ENCODE data around the gene RALGPS1.
A peak's percentile ranks its signal among the peaks of the same experiment; 100 is the strongest.
"Not testable (repeated sequence)": the region's sequence is repeated elsewhere in the genome, so short reads cannot be mapped to it uniquely, and the experiment has no call there.

RALGPS1 gene

DNA sequence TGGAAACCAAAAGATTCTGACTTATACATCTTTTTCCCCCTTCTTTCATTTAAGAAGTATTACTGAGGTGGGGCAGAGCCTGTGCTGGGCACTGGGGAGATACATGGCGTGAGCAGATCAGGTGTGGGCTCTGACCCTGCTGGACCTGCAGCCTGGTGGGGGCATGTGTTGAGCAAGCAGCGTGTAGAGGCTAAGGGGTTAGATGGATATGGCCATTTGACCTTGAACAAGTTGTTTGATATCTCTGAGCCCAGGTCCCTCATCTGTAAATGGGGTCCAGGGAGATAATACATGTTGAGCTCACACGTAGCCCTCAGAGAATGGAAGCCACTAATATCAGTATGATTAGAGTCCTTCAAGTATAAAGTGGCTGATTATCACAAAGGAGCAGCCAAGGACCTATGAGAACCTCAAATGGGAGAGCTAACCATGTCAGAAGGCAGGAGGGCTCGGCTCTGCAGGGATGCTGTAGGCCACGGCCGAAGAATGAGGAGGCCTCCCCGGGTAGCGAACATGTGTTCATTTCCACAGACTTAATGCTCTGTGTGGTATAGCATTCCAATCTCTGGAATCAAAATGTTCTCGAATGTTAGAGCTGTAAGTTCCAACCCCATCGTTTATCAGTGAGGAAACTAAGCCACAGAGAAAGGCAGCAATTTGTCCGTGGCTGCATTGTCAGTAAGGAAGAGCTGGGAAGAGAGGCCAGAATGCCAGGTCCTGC, 223.2 kb downstream of the RALGPS1 start:
- no peak for DNase-seq (ENCODE audit: low read depth)

DNA sequence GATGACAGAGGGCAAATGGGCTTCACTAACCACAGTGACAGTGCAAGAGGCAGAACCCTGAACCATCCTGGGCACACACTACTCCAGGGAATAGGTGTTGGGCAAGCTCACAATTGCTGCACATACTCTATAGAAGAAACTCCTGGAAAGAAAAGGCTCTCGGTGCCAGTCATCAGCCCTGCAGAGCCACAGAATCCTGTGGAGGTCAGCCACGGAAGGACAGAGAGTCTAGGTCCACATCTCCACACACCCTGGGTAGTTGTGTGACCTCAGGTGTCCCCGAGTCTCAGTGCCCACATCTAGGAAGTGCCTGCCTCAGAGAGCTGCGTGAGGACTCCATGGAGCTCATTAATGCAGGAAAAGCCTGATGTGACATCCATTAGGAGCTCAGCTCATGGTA, 223.9 kb downstream of the RALGPS1 start:
- DNase-seq (ENCODE audit: low read depth): no peak

DNA sequence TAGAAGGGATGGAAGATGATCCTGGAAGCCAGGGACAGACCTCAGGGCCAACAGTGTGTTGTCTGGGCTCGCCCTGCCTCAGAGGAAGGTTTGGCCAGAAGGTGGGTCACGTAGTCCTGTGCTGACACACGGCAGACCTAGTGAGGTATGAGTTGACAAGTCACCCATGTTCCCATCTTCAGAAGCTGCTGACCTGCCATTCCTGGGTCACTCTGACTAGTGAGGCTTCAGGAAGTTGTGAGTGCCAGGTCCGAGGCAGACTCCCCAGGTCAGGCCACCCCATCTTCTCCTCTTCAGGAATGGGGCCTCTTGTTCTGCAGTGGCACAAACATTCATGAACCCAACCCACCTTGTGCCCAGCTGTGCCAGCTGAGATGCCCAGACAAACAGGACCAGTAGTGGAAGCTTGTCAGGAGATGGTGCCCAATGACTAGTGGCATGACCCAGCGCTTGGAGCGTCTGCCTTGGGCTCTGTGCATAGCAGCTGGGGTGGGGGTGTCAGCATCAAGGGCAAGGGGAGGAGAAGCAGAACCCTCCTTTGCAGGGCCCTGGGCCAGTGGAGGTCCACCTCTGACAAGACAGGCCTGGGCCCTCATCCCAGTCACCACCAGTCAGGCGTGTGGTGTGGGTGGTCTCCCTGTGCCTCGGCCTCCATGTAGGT, 224.6 kb downstream of the RALGPS1 start:
- no peak for DNase-seq (ENCODE audit: low read depth)

DNA sequence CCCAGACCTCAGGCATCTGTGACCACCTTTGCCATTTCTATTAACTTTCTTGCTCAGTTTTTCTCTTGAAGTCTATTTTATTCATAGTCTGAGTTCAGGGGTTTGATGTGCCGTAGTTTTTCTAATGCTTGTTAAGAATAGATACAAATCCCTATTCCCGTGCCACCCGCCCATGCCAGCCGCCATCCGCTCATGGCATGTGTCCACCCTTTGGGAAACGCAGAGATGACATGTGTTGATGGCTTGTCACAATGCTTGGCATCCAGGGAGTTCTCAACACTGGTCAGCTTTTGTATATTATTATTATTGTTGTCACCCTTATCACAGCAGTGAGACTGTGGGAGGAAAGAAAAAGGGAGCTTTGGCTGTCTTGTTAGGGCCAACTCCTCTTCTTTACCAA, 225.2 kb downstream of the RALGPS1 start:
- no peak for DNase-seq (ENCODE audit: low read depth)

DNA sequence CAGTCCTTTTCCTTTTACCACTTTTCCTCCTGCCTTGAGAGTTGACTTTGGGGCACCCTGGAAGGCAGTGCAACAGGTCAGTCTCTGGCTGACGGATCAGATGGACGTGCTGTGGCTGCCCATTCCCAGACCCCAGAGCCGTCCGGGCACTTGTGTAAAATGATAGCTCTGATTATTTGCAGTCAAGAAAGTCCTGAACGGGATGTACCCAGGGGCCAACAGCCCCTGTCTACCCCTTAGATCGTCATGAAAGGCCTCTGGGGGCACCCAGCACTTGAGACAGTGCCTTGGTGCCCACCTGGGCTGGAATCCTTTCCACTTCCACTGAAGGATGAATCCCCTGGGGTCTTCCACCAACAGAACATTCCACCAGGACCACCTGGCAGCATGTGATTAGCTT, 225.6 kb downstream of the RALGPS1 start:
- no peak for DNase-seq (ENCODE audit: low read depth)

DNA sequence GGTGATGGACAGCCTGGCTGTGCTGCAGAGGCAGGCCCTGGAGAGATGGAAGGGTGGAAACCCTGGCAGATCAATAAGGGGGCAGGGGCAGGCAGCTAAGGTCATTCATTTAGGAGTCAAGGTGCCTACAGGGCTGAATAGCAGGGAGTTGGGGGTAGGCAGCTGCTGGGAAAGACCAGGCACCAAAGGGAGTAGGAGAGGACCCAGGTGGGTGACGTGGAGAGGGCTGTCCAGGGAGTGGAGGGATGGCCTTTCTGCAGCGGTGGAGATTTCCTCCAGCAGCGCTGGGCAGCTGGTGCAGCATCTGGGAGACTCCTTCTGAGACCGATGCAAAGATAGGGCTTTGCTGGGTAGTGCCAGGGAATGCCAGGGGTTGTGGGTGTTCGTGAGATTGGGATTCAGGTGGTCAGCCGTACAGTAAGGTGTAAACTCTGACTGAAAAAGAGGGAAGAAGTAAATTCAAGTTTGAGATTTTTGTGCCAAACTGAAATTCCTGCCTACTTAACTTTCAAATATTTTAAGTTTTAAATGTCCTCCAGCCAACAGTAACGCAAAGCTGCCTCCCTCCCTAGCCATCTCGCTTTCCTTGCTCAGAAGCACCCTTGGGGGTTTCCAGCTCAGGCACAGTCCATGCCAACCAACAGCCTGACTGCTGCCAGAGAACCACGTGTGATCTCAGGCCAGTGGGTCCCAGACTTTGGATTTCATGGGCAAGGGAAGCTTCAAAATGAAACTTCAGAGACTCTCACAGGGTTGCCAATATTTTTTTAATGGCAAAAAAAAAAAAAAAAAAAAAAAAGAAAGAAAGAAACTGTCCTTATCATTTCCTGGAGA, 226.5 kb downstream of the RALGPS1 start:
- DNase-seq (ENCODE audit: low read depth): no peak

DNA sequence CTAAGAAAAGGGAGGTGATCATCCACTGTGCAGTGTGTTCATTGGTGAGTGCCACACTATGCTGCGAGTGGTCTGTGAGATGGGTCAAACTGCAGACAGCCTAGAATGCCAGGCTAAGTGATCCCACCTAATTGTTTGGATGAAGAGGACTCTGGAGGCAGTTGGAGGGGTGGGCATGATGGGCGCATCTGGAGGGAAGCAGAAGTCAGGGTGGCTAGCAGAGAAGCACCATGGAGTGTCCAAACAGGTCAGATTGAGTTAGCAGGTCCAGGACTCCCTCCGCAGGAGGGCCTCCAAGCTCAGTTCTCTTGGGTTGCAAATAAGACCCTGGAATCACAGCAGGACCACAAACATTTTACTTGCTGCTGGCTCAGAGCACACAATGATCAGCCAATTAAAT, 227.7 kb downstream of the RALGPS1 start:
- no peak for DNase-seq (ENCODE audit: low read depth)

DNA sequence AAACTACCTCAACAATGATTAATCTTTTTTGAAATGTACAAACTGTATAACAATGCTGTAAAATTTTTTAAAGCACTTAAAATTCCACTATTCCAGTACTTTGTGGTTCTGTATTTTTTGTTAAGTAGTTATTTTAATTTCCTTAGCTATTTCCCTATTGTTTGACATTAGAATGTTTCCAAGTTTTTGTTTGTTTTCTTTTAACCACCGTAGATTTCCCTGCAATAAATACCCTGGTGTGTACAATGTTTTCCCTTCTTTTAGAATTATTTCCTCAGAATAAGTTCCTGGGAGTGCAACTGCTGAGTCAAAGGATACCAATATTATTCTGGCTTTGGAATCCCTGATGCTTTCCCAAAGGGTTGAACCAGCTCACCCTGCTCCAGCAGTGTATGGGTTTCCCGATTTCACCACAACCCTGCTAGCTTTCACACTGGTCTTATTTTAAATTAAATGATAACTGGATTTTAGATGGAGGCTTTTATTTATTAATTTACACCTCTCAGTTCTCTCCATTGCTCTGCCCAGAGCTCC, 228.4 kb downstream of the RALGPS1 start:
- no peak for DNase-seq (ENCODE audit: low read depth)

DNA sequence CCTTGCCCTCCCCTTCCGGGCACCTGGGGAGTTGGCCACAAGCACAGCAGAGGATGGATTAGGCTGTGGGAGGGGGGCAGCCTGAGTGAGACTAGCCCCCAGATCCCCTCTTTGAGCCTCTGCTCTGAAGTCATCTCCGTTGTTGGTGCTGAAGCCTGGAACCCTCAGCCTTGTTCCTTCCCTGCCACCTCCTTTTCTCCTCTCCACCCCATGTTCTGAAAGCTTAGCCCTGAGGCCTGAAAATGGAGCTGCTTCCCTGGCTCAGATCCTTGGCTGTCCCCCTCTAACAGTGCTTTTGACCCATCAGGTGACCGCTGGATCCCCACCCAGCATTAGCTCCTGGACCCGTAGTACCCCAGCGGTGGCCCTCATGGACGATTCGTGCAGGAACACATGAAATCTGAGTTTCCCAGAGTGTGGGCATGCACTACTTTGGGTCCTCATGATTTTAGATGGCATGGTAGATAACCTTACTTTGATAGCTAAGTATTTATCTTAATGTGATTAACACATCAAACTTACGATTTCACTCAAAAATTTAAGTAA, 229.4 kb downstream of the RALGPS1 start:
- no peak for DNase-seq (ENCODE audit: low read depth)

DNA sequence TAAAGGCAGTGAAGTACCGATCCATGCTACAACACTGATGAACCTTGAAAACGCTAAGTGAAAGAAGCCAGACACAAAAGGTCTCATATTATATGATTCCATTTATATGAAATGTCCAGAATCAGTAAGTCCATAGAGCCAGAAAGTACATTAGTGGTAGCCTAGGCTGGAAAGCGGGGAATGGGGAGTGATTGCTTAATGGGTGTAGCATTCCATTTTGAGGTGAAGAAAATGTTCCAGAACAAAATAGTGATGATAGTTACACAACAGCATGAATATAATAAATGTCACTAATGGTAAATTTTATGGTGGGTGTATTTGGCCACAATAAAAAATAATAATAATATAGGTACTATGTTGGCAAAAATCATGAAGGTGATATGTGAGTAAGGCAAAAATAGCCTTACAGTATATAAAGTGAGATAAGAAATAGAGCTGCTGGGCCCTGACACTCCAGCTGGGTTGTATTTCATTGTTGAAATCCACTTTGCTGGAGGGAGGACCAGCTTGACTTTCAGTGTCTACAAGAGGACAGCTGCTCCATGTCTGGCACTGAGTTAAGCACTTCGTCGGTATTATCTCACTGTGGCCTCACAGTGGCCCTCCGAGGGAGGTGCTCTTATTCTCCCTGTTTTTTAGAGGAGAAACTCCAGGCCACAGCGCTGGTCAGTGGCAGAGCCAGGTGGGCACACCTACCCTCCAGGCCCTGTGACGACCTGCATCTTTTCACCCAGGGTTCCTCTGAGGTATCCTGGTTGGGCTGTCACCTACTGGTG, 230.3 kb downstream of the RALGPS1 start:
- DNase-seq (ENCODE audit: low read depth): no peak

DNA sequence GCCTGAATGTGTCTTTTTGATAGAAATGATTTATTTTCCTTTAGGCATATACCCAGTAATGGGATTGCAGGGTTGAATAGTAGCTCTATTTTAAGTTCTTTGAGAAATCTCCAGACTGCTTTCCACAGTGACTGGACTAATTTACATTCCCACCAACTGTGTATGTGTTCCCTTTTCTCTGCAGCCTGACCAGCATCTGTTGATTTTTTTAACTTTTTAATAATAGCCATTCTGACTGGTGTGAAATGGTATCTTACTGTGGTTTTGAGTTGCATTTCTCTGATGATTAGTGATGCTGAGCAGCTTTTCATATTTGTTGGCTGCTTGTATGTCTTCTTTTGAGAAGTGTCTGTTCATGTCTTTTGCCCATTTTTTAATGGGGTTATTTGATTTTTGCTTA, 232.3 kb downstream of the RALGPS1 start:
- DNase-seq (ENCODE audit: low read depth): not testable (repeated sequence)

DNA sequence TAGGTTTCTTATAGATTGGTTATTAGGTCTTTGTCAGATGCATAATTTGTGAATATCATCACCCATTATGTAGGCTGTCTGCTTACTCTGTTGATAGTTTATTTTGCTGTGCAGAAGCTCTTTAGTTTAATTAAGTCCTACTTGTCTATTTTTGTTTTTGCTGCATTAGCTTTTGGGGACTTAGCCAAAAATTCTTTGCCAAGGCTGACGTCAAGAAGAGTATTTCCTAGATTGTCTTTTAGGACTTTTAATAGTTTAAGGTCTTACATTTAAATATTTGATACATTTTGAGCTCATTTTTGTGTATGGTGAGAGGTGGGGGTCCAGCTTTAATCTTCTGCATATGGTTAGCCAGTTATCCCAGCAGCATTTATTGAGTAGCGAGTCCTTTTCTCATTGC, 232.7 kb downstream of the RALGPS1 start:
- no peak for DNase-seq (ENCODE audit: low read depth)

DNA sequence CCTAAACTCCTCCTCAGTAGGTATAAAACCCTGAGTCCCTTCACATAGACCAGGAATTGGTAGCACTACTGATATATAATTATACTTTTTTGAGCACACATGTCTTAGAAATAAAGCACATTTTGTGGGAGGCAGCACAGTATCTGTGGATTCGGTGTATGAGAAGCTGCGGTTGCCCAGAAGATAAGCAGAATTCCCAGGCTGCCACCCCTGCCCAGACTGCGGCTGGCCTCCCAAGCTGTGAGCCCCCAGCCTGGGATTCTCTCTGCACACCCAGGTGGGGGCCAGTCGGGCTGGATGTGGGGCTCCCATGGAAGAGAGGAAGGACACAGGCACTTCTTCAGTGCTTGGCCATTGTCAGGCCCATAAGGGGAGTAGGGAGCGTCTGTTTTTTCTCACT, 233.4 kb downstream of the RALGPS1 start:
- DNase-seq (ENCODE audit: low read depth): no peak

DNA sequence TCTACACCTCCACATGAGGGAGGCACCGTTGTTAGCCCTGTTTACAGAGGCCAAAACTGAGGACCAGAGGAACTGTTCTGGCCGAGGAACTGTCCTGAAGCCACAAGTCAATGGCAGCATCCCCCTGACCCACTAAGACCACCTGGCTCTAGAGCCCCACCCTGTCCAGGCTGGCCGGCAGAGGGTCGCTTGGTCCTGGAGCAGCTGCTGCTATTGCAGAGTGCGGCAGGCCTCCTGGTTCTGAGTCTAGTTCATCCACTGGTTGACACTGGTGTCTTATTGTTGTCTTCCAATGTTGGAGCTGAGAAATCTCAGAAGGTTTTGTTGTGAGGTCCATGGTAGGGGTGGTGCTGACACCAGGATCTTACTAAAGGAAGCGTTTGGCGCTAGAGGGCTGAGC, 234.4 kb downstream of the RALGPS1 start:
- no peak for DNase-seq (ENCODE audit: low read depth)

DNA sequence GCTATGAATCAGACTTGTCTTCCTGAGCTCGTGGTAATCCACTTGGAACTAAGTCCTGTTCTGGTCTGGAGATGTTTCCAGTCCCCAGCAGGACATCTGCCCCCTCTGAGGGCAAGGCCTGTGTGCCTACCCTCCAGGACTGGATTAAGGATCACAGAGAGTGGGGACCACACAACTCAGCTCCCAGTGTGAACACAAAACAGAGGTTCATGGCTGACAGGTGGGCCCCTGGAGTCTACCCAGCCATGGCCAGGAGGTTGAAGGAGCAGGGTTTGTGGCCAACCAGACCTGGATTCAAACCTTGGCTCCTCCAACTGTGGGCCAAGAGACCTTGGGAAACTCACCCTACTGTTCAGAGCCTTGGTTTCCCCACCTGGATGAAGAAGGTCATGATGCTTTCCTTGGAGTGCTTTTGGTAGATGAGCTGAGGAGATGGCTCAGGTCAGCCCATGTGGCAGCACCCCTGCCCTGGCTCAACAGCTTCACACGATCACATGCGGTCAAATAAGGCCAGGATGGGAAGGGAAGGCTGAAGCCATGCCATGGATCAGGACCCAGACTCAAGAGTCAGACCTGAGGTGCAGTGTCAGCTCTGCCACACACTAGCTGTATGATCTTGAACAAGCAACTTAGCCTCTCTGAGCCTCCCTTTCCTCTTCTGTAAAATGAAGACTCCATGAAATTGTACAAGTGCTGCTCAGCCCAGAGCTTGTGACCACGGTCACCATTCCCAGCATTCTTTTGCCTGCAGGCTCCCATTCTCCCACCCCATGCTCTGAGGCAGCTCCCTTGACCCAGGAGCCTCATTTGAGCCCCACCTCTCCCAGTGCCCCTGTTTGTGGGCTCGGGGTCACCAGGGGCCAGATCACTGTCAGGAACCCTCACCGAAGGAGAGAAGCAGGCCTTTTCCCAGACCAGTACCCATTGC, 235.1 kb downstream of the RALGPS1 start:
- no peak for DNase-seq (ENCODE audit: low read depth)

DNA sequence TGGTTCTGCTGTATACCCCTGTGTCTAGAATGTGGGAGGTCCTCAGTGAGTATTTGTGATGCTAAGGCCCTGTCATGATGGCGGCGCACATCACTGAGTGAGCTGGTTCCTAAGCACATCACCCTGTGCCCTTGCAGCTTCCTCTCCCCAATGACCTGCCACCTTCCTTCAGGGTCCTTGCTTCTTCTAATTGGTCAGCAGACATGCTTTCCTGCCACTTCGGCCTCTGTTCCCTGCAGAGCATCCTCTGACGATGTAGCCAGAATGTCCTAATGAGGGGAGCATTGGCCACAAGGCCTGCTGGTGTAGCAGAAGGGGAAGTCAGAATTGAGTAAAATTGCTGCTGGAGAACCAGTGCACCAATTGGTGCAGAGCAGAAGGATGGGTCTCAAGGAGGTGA, 238.9 kb downstream of the RALGPS1 start:
- no peak for DNase-seq (ENCODE audit: low read depth)

DNA sequence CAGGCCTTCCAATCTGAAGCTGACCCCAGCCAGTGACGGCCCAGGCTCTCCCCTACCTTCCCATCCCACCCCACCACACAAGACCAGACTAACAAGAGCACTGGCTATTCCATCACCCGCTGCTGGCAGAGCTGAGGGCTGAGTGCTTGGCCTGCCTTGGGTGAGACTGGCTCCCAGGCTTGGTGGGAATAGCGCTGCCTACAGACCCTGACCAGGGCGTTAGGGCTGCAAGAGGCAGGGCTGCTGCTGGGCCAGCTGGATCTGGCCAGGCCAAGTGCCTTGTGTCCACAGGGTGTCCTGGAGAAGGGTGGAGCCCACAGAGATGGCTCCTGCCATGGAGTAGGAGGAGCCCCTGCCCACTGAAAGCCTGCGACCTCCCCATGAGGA, 239.4 kb downstream of the RALGPS1 start:
- DNase-seq (ENCODE audit: low read depth): no peak

DNA sequence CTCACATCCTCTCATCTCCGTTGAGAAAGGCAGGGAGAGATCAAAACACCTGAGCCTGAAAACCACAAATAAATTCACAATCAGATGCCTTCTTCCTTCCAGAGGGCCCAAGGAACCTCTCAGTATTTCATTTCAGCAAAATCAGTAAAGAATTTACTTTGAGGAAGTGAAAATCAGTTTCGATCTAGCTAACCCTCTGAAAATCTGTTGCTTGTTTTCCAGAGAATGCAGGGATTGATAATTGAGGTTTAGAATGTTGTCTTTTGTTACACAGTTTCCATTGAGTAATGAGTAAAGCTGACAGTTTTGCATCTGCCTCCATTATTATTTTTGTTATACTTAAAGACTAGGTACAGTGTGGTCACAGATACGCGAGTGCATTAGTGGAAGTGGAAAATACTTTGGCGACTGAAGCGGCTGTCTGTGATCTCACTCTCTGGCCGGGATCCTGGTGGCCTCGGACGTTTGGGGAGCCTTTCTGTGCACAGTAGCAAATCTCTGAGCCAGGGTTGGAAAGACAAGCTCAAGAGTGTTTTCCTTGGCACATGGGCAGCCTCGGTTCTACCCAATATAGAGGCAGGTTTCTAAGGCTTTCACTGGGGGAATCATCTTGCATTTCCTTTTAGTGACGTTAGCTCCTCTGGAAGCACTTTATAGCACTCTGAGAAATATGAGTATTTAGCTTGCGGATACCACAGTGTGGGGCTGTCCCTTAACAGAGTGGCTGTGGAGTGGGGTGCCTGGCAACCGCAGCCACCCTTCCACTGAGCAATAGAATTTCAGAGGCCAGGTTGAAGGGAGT, 240.0 kb downstream of the RALGPS1 start:
- peak; percentile 72 for DNase-seq (ENCODE audit: low read depth)

DNA sequence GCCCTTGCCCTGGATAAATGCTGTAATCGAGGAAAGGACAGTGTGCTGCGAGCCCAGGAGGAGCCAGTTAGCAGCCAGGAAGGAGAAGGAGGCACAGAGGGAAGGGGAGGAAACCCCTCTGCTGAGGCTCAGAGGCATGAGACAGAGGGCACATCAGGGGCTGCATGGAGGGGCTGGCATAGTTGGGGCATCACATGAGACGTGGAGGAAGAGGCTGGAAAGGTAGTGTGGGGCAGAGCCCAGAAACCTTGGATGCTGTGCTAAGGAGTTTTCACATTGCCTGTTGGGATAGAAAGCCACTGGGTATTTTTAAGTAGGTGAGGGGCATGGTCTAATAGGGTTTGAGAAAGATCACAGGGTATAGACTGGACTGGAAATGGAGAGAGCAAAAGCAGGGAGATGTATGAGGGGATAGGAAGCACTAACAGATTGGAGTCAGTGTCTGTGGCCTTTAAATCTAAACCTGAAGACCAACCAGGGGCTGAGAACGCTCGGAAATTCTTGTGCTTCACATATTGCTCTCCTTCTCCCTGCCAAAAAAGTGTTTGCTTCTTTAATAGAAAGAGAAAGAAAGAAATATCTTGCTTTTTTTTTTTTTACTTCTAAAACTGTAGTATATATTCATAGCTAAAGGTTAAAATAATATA, 240.9 kb downstream of the RALGPS1 start:
- DNase-seq (ENCODE audit: low read depth): no peak

Data from iris pigment epithelial cell (primary cell).